NCI-H1694 (cell line): ENCODE data around the gene PRDM12.

Experiments
- DNase-seq: peaks from one replicate; lab custom pipeline; 2025; lab: John Stamatoyannopoulos, UW

Gene PRDM12

GRCh38 chr9:130636648-130637020 is 27.8 kb upstream of the PRDM12 start:
- DNase-seq, result no peak

GRCh38 chr9:130638284-130639123 is 25.9 kb upstream of the PRDM12 start:
- no peak for DNase-seq

GRCh38 chr9:130639124-130639765 is 25.1 kb upstream of the PRDM12 start:
- no peak for DNase-seq

GRCh38 chr9:130639866-130640555 is 24.4 kb upstream of the PRDM12 start:
- DNase-seq, result no peak

GRCh38 chr9:130640681-130641080 is 23.7 kb upstream of the PRDM12 start:
- no peak for DNase-seq

- DNase-seq, result no peak
Observed at GRCh38 chr9:130642926-130643325, 21.5 kb upstream of the PRDM12 start.

- DNase-seq, result no peak
Observed at GRCh38 chr9:130651221-130651620, 13.2 kb upstream of the PRDM12 start.

- DNase-seq, result no peak
Observed at GRCh38 chr9:130651752-130652151, 12.6 kb upstream of the PRDM12 start.

GRCh38 chr9:130654879-130655278 is 9.5 kb upstream of the PRDM12 start:
- no peak for DNase-seq

- no peak for DNase-seq
Observed at GRCh38 chr9:130658893-130659698, 5.3 kb upstream of the PRDM12 start.

GRCh38 chr9:130659699-130660248 is 4.6 kb upstream of the PRDM12 start:
- DNase-seq, result no peak

- no peak for DNase-seq
Observed at GRCh38 chr9:130660326-130660682, 4.1 kb upstream of the PRDM12 start.

GRCh38 chr9:130660683-130661450 is 3.5 kb upstream of the PRDM12 start:
- no peak for DNase-seq

- no peak for DNase-seq
Observed at GRCh38 chr9:130661451-130662098, 2.8 kb upstream of the PRDM12 start.

GRCh38 chr9:130662099-130662969 is 2.1 kb upstream of the PRDM12 start:
- DNase-seq, result no peak

- no peak for DNase-seq
Observed at GRCh38 chr9:130662970-130663257, 1.5 kb upstream of the PRDM12 start.

GRCh38 chr9:130663258-130663976 is 977 bp upstream of the PRDM12 start:
- DNase-seq, result no peak

- DNase-seq, result no peak
Observed at GRCh38 chr9:130663977-130664250, 480 bp upstream of the PRDM12 start.

GRCh38 chr9:130665029-130665430 is 636 bp downstream of the PRDM12 start:
- no peak for DNase-seq
